HepG2 (cell line): ENCODE measurements around the gene RDH13.

Experiments
- GATAD2A ChIP-seq: IDR thresholded peaks from 2 replicates; pipeline ENCODE4 v1.6.1; 2016
- RXRB ChIP-seq: IDR thresholded peaks from 2 replicates; pipeline ENCODE4 v1.6.1; 2016; ENCODE audit warnings: borderline replicate concordance, missing genetic modification reagents, missing compliant biosample characterization
- SMAD1 ChIP-seq: sonication (generic); formaldehyde crosslinking; IDR thresholded peaks from 2 replicates; pipeline ENCODE4 v1.4.0; 2020; ENCODE audit warnings: missing genetic modification reagents, low read depth, mild to moderate bottlenecking, borderline replicate concordance
- ZNF441 ChIP-seq: sonication (generic); formaldehyde crosslinking; IDR thresholded peaks from 2 replicates; pipeline ENCODE4 v1.7.0; 2021; ENCODE audit warnings: missing genetic modification reagents, borderline replicate concordance

- TF ChIP-seq GATAD2A (CRISPR knock-in tag) (no peak), ZNF441 (CRISPR knock-in tag) (no peak), SMAD1 (no peak), RXRB (CRISPR knock-in tag) (no peak)
Measured at GRCh38 chr19:55042344-55042678, 20.6 kb downstream of the RDH13 start.
